Peyer's patch (tissue), 4 donors: Measurements from ENCODE around the gene TACC2. TPM values are rescaled to one million over a fixed set of nuclear protein-coding genes. Genes with fewer than 3 reads are reported as not detected.

Experiments
- DNase-seq, 3 donors: peaks; one replicate each; pipeline ENCODE4 v3.0.0-alpha.2; 2017 to 2019
- H3K27ac ChIP-seq, 4 donors: fragments of 200-600 bp; sonication (generic); one replicate each; pipeline ENCODE4 v1.5.1; 2016 to 2019
- H3K27me3 ChIP-seq, 2 donors: fragments of 200-600 bp; sonication (generic); one replicate each; pipeline ENCODE4 v1.5.1; 2019
- H3K36me3 ChIP-seq, 3 donors: fragments of 200-600 bp; sonication (generic); one replicate each; pipeline ENCODE4 v1.5.1; 2016 to 2019
- H3K4me1 ChIP-seq, 4 donors: fragments of 200-600 bp; sonication (generic); one replicate each; pipeline ENCODE4 v1.5.1; 2016 to 2019
- H3K4me3 ChIP-seq, 4 donors: fragments of 200-600 bp; sonication (generic); 1 replicate in 3 of 4; 2 replicates in 1 of 4; pipeline ENCODE4 v1.5.1; 2016 to 2019; ENCODE audit warnings: mild to moderate bottlenecking in 1 of 4
- H3K9me3 ChIP-seq, 4 donors: fragments of 200-600 bp; sonication (generic); one replicate each; pipeline ENCODE4 v1.5.1; 2016 to 2019; ENCODE audit warnings: mild to moderate bottlenecking in 1 of 4
- POLR2A ChIP-seq, 2 donors: fragments of 450-650 bp; IDR thresholded peaks; one replicate each; pipeline ENCODE4 v1.5.1; 2017; ENCODE audit warnings: antibody characterized with exemption in 2 of 2, mild to moderate bottlenecking in 2 of 2, moderate library complexity in 2 of 2
- total RNA-seq, 4 donors: library from RNA; depleted of rRNA; stranded (reverse); fragments of >200 nt; gene quantifications; one replicate each; pipeline ENCODE4 v1.1.0, GENCODE V29; 2016
- TF ChIP-seq, protein P1 (sequence below), 6 experiments: fragments of 450-650 bp in 4 of 6; fragments of 200-600 bp in 2 of 6; sonication (generic) in 1 of 6; IDR thresholded peaks; one replicate each; pipeline ENCODE4 v1.5.1; 2017 to 2019; ENCODE audit warnings: antibody characterized with exemption in 6 of 6, mild to moderate bottlenecking in 3 of 6, moderate library complexity in 1 of 6

The TACC2 gene
- total RNA-seq, 4 donors from 2014 or later = 91.6 to 140 (median 109) TPM

DNA sequence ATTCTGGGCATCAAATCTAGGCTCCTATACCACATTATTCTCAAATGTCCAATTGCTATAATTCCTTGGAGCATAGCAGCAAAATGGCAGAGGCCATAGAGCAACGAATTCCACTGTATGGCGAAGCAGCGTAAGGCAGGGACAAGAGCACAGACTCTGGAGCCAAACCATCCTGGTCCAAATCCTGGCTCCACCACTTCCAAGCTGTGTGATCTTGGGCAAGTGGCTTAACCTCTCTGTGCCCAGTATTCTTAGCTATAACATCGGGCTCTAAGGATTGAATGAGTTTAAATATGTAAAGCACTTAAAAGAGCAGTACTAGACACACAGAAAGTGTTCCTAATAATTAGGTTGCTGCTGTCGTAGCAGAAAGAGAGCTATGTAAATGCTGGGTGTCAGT, 56.2 kb downstream of the TACC2 start:
- H3K4me1 ChIP-seq = peaks cover 0 to 9% (median 0%) of the 10 kb centered on the region in 4 donors
- DNase-seq = peak in 1 of 3 donors; percentile 4
- H3K9me3 ChIP-seq = no peaks in the 10 kb centered on the region
- H3K4me3 ChIP-seq = no peak overlapping the region
- H3K36me3 ChIP-seq = no peaks in the 10 kb centered on the region
- no peak for TF ChIP-seq POLR2A (IDR thresholded peaks at IDR 0.05)
- TF ChIP-seq, protein P1, sequence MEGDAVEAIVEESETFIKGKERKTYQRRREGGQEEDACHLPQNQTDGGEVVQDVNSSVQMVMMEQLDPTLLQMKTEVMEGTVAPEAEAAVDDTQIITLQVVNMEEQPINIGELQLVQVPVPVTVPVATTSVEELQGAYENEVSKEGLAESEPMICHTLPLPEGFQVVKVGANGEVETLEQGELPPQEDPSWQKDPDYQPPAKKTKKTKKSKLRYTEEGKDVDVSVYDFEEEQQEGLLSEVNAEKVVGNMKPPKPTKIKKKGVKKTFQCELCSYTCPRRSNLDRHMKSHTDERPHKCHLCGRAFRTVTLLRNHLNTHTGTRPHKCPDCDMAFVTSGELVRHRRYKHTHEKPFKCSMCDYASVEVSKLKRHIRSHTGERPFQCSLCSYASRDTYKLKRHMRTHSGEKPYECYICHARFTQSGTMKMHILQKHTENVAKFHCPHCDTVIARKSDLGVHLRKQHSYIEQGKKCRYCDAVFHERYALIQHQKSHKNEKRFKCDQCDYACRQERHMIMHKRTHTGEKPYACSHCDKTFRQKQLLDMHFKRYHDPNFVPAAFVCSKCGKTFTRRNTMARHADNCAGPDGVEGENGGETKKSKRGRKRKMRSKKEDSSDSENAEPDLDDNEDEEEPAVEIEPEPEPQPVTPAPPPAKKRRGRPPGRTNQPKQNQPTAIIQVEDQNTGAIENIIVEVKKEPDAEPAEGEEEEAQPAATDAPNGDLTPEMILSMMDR (IDR thresholded peaks at IDR 0.05) = no peak
- no peaks in the 10 kb centered on the region for H3K27me3 ChIP-seq
- peak overlapping the region in 1 of 4 donors; percentile 44 for H3K27ac ChIP-seq

DNA sequence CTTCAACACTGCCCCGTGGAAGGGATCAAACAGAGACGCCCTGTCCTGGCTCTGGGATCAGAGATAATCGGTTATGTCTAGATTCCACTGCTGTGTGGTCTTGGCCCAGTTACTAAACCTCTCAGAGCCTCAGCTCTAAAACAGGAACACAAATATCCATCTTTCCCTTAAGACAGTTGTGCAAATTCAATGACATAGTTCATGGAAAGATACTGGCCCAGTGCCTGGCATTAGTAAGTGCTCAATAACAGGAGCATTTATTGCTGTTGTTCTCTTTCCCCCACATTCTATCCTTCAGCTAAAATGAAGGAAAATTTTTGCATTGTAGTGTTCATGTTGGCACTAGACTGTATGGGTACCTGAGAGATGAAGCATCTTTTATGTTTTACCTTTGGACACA, 58.6 kb downstream of the TACC2 start:
- Histone ChIP-seq H3K27me3 (no peaks in the 10 kb centered on the region), H3K4me3 (no peak overlapping the region), H3K9me3 (no peaks in the 10 kb centered on the region), H3K36me3 (no peaks in the 10 kb centered on the region), H3K4me1 (peaks cover 0 to 13% (median 0%) of the 10 kb centered on the region in 4 donors), H3K27ac (no peak overlapping the region)
- DNase-seq = peak in 1 of 3 donors; percentile 17
- no peak for TF ChIP-seq POLR2A (IDR thresholded peaks at IDR 0.05)

DNA sequence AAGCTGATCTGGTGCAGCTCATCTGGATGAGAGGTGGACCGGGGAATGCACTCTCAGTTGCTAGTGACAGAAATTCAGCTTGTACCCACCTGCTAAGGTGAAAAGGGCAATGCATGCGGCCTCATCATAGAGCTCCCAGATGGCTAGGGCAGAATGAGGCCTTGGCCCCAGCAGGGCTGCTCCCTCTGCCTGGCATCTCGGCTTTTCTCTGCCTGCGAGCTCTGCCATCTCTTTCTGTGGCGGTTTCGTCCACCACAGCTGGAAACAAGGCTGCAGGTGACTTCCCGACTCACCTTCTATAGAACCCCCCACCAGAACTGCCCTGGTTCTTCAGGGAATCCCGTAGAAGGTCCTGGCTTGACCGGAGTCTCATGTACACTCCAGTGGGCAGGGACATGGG, 60.1 kb downstream of the TACC2 start:
- no peaks in the 10 kb centered on the region for H3K36me3 ChIP-seq
- H3K4me1 ChIP-seq = peaks cover 0 to 12% (median 0%) of the 10 kb centered on the region in 4 donors
- no peak overlapping the region for H3K4me3 ChIP-seq
- H3K9me3 ChIP-seq = no peaks in the 10 kb centered on the region
- no peak for DNase-seq
- no peaks in the 10 kb centered on the region for H3K27me3 ChIP-seq
- no peak overlapping the region for H3K27ac ChIP-seq
- TF ChIP-seq, protein P1 (IDR thresholded peaks at IDR 0.05) = no peak
- no peak for TF ChIP-seq POLR2A (IDR thresholded peaks at IDR 0.05)

DNA sequence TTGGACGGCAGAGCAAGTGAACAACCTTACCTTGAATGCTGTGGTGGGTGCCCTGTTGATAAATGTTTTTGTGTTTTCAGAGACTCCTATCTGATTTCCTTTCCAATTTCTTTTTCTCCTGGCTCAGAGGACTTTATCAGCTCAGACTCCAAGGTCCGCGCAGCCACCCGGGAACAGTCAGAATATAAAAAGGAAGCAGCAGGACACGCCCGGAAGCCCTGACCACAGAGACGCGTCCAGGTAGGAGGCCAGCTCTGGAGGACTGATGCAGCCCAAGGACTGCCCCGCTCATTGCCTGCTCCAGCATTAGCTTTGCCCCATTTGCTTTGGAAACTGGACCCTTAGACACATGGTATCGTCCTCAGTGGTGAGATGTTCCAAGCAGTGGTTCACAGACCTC, 61.3 kb downstream of the TACC2 start:
- peak overlapping the region in 1 of 4 donors; percentile 21 for H3K4me3 ChIP-seq
- peak overlapping the region in 2 of 4 donors; percentile 66 to 68 for H3K27ac ChIP-seq
- DNase-seq = peak in 2 of 3 donors; percentile 81 to 85

DNA sequence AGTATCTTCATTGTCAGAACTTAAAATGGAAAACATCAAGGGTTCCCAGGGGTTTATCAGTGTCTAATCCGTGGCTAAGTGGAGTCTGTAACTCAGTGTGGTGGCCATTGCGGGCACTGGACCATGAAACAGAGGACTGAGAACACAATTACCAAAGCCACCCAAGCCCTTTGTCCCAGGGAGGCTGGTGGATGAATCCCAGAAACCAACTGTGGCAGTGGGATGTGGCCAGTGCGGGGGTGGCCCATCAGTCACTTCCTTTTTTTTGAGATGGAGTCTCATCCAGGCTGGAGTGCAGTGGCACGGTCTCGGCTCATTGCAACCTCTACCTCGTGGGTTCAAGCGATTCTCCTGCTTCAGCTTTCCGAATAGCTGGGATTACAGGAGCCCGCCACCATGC, 61.8 kb downstream of the TACC2 start:
- no peaks in the 10 kb centered on the region for H3K27me3 ChIP-seq
- H3K27ac ChIP-seq = peak overlapping the region in 2 of 4 donors; percentile 0 to 68
- H3K9me3 ChIP-seq = no peaks in the 10 kb centered on the region
- peaks cover 0 to 4% (median 0%) of the 10 kb centered on the region in 4 donors for H3K4me1 ChIP-seq
- H3K36me3 ChIP-seq = no peaks in the 10 kb centered on the region
- no peak overlapping the region for H3K4me3 ChIP-seq
- no peak for DNase-seq
- TF ChIP-seq POLR2A (IDR thresholded peaks at IDR 0.05) = no peak
- TF ChIP-seq, protein P1 (IDR thresholded peaks at IDR 0.05) = no peak

More for the DNA sequence above, 61.3 kb downstream of the TACC2 start:
- peaks cover 0 to 4% (median 0%) of the 10 kb centered on the region in 4 donors for H3K4me1 ChIP-seq
- peak in 1 of 2 donors; percentile 10 for TF ChIP-seq POLR2A (IDR thresholded peaks at IDR 0.05)
- TF ChIP-seq, protein P1 (IDR thresholded peaks at IDR 0.05) = no peak
- H3K36me3 ChIP-seq = no peaks in the 10 kb centered on the region
- H3K27me3 ChIP-seq = no peaks in the 10 kb centered on the region
- no peaks in the 10 kb centered on the region for H3K9me3 ChIP-seq

DNA sequence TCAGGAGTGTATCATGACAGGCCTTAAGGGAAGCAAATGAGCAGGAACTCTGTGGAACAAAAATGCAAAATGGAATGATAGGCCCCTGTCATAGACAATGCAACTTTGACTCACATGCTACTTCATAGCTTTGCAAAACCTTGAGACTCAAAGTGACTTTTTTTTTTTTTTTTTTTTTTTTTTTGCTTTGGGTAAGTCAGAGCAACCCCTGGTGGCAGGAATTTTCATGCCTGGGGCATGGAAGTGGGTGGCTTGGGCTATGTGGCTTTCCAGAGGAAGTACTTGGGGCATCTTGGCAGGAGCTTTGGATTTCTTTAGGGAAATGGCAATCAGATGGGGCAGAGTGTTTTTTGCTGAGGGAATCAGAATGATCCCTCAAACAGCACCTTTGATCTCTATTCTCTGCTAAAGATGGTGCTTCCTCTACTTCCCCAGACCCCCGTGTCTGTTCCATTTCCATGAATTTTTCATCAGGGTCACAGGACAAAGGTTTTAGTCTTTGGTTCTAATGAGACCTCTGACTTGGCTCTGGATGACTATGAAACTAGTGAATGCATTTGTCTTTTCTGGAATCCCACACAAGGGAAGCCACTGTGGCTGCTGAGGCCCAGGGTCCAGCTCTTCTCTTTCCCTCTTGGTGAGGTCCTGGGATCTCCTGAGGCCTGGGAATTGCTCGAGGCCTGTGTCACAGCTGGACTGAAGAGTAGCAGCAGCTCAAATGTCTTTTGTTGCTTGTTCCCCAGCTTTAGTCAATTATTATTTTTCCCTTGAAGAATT, 62.8 kb downstream of the TACC2 start:
- Histone ChIP-seq H3K27ac (no peak overlapping the region), H3K4me1 (peaks cover 0 to 8% (median 0%) of the 10 kb centered on the region in 4 donors), H3K27me3 (no peaks in the 10 kb centered on the region), H3K36me3 (no peaks in the 10 kb centered on the region), H3K9me3 (no peaks in the 10 kb centered on the region), H3K4me3 (no peak overlapping the region)
- TF ChIP-seq POLR2A (IDR thresholded peaks at IDR 0.05) = no peak
- TF ChIP-seq, protein P1 (IDR thresholded peaks at IDR 0.05) = peak in 5 of 6 experiments; percentile 14 to 55 (median 43)
- peak in 2 of 3 donors; percentile 64 to 72 for DNase-seq
